Heart right ventricle (tissue), 16 donors: ENCODE data around the gene DLX6. TPM values are rescaled to one million over a fixed set of nuclear protein-coding genes. Genes with fewer than 3 reads are reported as not detected.

ENCODE experiments used
- ATAC-seq, 8 donors: fragments of 200-7000 bp; cut with Tn5 transposase; one replicate each; pipeline ENCODE4 v1.9.1; 2020; ENCODE audit warnings: mild to moderate bottlenecking in 8 of 8, moderate library complexity in 8 of 8, moderate number of reproducible peaks in 1 of 8
- DNase-seq, 2 donors: peaks; one replicate each; pipeline ENCODE4 v3.0.0-alpha.2; 2020
- H3K27ac ChIP-seq, 10 donors: fragments of 200-600 bp; sonication (generic) in 2 of 10; one replicate each; pipeline versions ENCODE4 v1.5.0 to v1.8.0; 2020 to 2022; ENCODE audit warnings: mild to moderate bottlenecking in 3 of 10
- H3K27me3 ChIP-seq, 7 donors: fragments of 200-600 bp; one replicate each; pipeline ENCODE4 v1.8.0; 2021 to 2022; ENCODE audit warnings: mild to moderate bottlenecking in 2 of 7
- H3K36me3 ChIP-seq, 9 donors: fragments of 200-600 bp; sonication (generic) in 1 of 9; one replicate each; pipeline versions ENCODE4 v1.5.0 to v1.8.0; 2020 to 2022; ENCODE audit warnings: mild to moderate bottlenecking in 2 of 9
- H3K4me1 ChIP-seq, 9 donors: fragments of 200-600 bp; sonication (generic) in 1 of 9; one replicate each; pipeline versions ENCODE4 v1.5.0 to v1.8.0; 2020 to 2022; ENCODE audit warnings: mild to moderate bottlenecking in 4 of 9
- H3K4me3 ChIP-seq, 10 donors: fragments of 200-600 bp; sonication (generic) in 2 of 10; one replicate each; pipeline versions ENCODE4 v1.5.0 to v1.8.0; 2020 to 2022; ENCODE audit warnings: mild to moderate bottlenecking in 7 of 10, moderate library complexity in 2 of 10
- H3K9me3 ChIP-seq, 11 donors: fragments of 200-600 bp in 10 of 11; sonication (generic) in 2 of 11; one replicate each; pipeline versions ENCODE4 v1.5.0 to v1.8.0; 2013 to 2022; ENCODE audit warnings: mild to moderate bottlenecking in 2 of 11, control low read depth in 1 of 11, moderate library complexity in 1 of 11
- WGBS, 2 donors: extraction: QIAGEN DNeasy Blood & Tissue Kit; methylation state at CpG; one replicate each; pipeline ENCODE4 v1.1.7; 2013; ENCODE audit warnings: inconsistent platforms in 1 of 2; 5-methylcytosine and 5-hydroxymethylcytosine counted together
- intact Hi-C, 10 donors: fragments of 100-400 bp; cut with DNase I; formaldehyde crosslinking; loops; one replicate each; pipeline versions ENCODE4 v1.11.1 to v1.14.2; 2022
- polyA plus RNA-seq, 2 donors: library from polyadenylated mRNA; stranded (reverse); fragments of 200-250 nt; gene quantifications; one replicate each; pipeline ENCODE4 v1.2.3, GENCODE V29; 2013
- total RNA-seq, 10 donors: library from RNA; stranded (reverse); fragmentation: NEBNext Ultra II Directional in 3 of 10; extraction: Animal tissue kit (Norgen Biotek cat#: 25700) in 3 of 10; gene quantifications; one replicate each; pipeline versions ENCODE4 v1.2.1 to v1.2.4, GENCODE V29; 2021 to 2023
- TF ChIP-seq, protein P1 (sequence below), 9 donors: fragments of 200-600 bp; sonication (generic) in 2 of 9; IDR thresholded peaks; one replicate each; pipeline versions ENCODE4 v1.5.0 to v1.8.0; 2021 to 2022; ENCODE audit warnings: antibody characterized with exemption in 9 of 9, mild to moderate bottlenecking in 5 of 9, moderate library complexity in 1 of 9
- donor health status: Arrhythmogenic right ventricular cardiomyopathy.
- donor health status: ischemic (EF 13 %, LVEDD 7.1; RV severe dilation, severe dysfunction).
- donor health status: healthy with polysubstance abuse.
- donor health status: DM: no; HTN: yes; CAD: no.
- donor health status: DM: no; HTN: no; CAD: no.
- donor health status: ischemic (EF 25% LVEDD 6.9; RV normal size, moderate dysfunction).
- donor health status: ischemic (EF 25% LVEDD 5.7; RV mildly dilated, moderate dysfunction).
- donor health status: healthy.
- donor health status: DM: yes; HTN: yes; CAD: no.
- donor health status: Ischemic cardiomyopathy.
- donor health status: ischemic (EF 35%, LVEDD 5.7; RV mildly dilated, moderate dysfunction).
- donor health status: nonischemic (EF 11% LVEDD 7.7; RV severe dilation, severe dysfunction).
- donor health status: DM: yes; HTN: yes; CAD: no.
- donor health status: PGD.
- donor health status: ischemic (EF 29% LVEDD 5.4; RV normal size, mild dysfunction).
- donor health status: nonischemic (EF 23%, LVEDD 6.1; RV moderate dilation, normal function).

Gene DLX6
- total and polyA plus RNA-seq, 12 donors, result not detected

DNA sequence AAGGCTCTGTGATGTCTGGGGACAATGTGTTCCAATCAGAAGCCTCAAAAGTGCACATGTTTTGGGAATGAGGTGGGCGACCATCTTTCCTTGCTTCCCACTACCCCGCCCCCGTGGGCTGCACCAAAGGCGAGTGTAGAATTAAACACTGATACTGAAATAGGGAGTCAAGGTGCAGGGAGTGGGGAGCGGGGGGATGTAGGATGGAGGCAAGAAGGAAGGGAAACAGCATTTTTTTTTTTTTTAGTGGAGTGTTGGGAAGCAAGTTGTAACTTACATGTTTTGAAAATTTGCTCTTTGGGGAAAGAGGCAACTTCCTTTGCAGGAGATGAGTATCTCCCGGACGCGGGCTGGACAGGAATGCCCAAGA is 19.8 kb downstream of the DLX6 start:
- H3K36me3 ChIP-seq, result no peaks in the 10 kb centered on the region

DNA sequence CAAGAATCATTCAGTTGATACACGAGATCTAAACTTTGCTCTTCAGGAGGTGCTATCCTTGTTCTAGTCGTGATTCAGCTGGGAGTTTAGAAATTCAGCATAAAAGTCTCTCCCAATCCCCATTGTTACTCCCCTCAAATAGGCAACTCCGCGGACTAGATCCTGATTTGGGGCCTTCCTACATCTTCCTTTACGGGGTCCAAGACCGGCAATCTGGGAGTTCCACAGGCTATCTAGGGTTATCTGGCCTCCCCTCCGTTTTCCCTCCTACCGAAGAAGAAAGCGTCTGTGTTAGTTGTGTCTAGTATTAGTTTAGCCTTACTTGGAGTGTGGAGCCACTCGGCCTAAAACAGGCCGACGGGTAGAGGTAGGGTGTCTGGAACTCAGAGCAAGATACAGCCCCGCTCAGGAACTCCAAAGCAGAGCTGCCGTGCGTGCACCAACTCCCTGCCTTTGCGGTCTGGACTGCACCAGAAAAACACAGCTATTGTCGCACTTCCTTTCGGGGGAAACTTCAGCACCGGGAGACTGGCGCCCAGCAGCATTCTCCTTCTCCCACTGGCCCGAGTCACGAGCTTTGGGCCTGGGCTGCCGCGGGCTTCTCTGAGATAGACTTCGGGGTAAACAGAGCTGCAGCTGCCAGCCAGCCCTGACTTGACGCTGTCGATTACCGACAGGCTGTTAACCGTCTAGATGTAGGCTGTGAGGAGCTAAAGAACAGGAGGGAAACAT is 20.8 kb downstream of the DLX6 start:
- TF ChIP-seq, protein P1, sequence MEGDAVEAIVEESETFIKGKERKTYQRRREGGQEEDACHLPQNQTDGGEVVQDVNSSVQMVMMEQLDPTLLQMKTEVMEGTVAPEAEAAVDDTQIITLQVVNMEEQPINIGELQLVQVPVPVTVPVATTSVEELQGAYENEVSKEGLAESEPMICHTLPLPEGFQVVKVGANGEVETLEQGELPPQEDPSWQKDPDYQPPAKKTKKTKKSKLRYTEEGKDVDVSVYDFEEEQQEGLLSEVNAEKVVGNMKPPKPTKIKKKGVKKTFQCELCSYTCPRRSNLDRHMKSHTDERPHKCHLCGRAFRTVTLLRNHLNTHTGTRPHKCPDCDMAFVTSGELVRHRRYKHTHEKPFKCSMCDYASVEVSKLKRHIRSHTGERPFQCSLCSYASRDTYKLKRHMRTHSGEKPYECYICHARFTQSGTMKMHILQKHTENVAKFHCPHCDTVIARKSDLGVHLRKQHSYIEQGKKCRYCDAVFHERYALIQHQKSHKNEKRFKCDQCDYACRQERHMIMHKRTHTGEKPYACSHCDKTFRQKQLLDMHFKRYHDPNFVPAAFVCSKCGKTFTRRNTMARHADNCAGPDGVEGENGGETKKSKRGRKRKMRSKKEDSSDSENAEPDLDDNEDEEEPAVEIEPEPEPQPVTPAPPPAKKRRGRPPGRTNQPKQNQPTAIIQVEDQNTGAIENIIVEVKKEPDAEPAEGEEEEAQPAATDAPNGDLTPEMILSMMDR (IDR thresholded peaks at IDR 0.05), result no peak
- Histone ChIP-seq H3K27me3 (peaks cover 18 to 99% (median 94%) of the 10 kb centered on the region in 7 donors), H3K9me3 (no peaks in the 10 kb centered on the region), H3K36me3 (no peaks in the 10 kb centered on the region), H3K27ac (no peak overlapping the region), H3K4me1 (peaks cover 2 to 57% (median 31%) of the 10 kb centered on the region in 9 donors), H3K4me3 (peak overlapping the region in 8 of 10 donors; percentile 5 to 61 (median 48))
- intact Hi-C loops, result loop anchor here (1.0 to 10.0 kb wide), 11 partner anchors 609 to 1114 kb away; no protein-coding TSS in a partner anchor
- WGBS, 2 donors, result 8 to 16% methylated on average over 29 of the region's 29 CpGs
- DNase-seq, result no peak
- ATAC-seq, result peak in 4 of 8 donors; percentile 22 to 28 (median 24)

More for the DNA sequence above, 19.8 kb downstream of the DLX6 start:
- Histone ChIP-seq H3K27me3 (peaks cover 25 to 99% (median 94%) of the 10 kb centered on the region in 7 donors), H3K4me1 (peaks cover 2 to 63% (median 37%) of the 10 kb centered on the region in 9 donors), H3K27ac (no peak overlapping the region), H3K4me3 (peak overlapping the region in 7 of 10 donors; percentile 20 to 49 (median 47)), H3K9me3 (no peaks in the 10 kb centered on the region)
- 1 to 7% methylated on average over 8 of the region's 8 CpGs for WGBS, 2 donors
- DNase-seq (no peak), ATAC-seq (no peak)
- TF ChIP-seq, protein P1 (IDR thresholded peaks at IDR 0.05), result no peak
- intact Hi-C loops, result loop anchor here (5.0 to 10.0 kb wide), 8 partner anchors 608 to 1113 kb away; no protein-coding TSS in a partner anchor

DNA sequence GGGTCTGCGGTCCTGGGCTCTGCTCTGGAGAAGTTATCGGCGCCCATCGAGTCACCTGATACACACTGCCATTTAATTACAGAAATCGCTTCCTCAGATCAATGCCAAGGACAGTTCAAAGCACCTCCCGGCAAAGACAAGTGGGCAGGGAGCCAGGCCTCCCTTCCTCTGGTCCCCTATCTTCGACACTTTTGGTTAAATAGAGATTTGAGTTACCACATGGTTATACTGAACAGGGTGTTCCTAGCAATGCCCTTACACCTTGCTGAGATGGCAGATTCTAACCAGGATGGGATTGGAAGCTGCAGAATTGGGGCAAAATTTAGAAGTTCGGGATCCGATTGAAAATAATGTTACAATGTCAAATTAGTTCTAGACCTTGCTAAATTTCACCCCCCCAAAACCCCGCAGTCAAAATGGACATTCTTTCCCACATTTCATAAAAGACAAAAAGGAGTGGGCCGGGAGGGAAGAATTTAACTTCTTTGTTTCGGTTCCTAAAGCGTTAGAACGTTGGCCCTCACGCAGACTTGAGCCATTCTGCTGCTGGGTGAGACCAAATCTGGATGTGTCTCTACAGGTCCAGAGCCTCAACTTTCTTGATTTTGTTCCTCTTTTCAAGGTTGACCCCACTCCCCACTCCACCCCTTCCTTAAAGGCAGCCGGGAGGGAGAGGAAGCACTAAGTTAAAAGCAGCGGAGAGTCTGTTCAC is 21.5 kb downstream of the DLX6 start:
- ATAC-seq (peak in 3 of 8 donors; percentile 24 to 42 (median 39)), DNase-seq (no peak)
- no peaks in the 10 kb centered on the region for H3K9me3 ChIP-seq
- H3K4me1 ChIP-seq, result peaks cover 0 to 50% (median 25%) of the 10 kb centered on the region in 9 donors
- intact Hi-C loops, result loop anchor here (1.0 to 10.0 kb wide), 11 partner anchors 610 to 1115 kb away; no protein-coding TSS in a partner anchor
- no peaks in the 10 kb centered on the region for H3K36me3 ChIP-seq
- H3K4me3 ChIP-seq, result peak overlapping the region in 9 of 10 donors; percentile 24 to 61 (median 47)
- H3K27me3 ChIP-seq, result peaks cover 11 to 99% (median 93%) of the 10 kb centered on the region in 7 donors
- TF ChIP-seq, protein P1 (IDR thresholded peaks at IDR 0.05), result no peak
- WGBS, 2 donors, result 20 to 21% methylated on average over 17 of the region's 17 CpGs
- H3K27ac ChIP-seq, result no peak overlapping the region
